Large intestine (tissue), 3 donors: ENCODE measurements around the gene KDM4F. TPM values are rescaled to one million over a fixed set of nuclear protein-coding genes. Genes with fewer than 3 reads are reported as not detected.
"Not testable (repeated sequence)": the region's sequence is repeated elsewhere in the genome, so short reads cannot be mapped to it uniquely, and the experiment has no call there.

ENCODE experiments used
- DNase-seq, 2 donors: peaks; one replicate each; pipeline versions ENCODE4 v3.0.0 to v3.0.0-alpha.2; 2013
- H3K27ac ChIP-seq: one replicate; pipeline ENCODE4 v1.5.1; 2013; ENCODE audit warnings: low read length
- H3K27me3 ChIP-seq: 2 replicates; pipeline ENCODE4 v1.6.1; 2013; ENCODE audit warnings: low read length; ENCODE audit not compliant: control insufficient read depth, insufficient read depth
- H3K36me3 ChIP-seq: 2 replicates; pipeline ENCODE4 v1.6.1; 2013; ENCODE audit warnings: low read length; ENCODE audit not compliant: control insufficient read depth, insufficient read depth
- H3K4me1 ChIP-seq: one replicate; pipeline ENCODE4 v1.6.1; 2013; ENCODE audit warnings: low read length; ENCODE audit not compliant: control insufficient read depth, insufficient read depth
- H3K4me3 ChIP-seq: one replicate; pipeline ENCODE4 v1.5.1; 2013; ENCODE audit warnings: low read length
- H3K9me3 ChIP-seq: one replicate; pipeline ENCODE4 v1.6.1; 2013; ENCODE audit warnings: mild to moderate bottlenecking, low read depth, low read length, moderate library complexity; ENCODE audit not compliant: control insufficient read depth
- WGBS: methylation state at CpG from one replicate; pipeline ENCODE4 v1.1.5; 2013; ENCODE audit warnings: low lambda C conversion rate; ENCODE audit not compliant: insufficient coverage; 5-methylcytosine and 5-hydroxymethylcytosine counted together
- polyA plus RNA-seq: library from polyadenylated mRNA; unstranded; fragments of 120-200 nt; gene quantifications from one replicate; pipeline ENCODE4 v1.2.1, GENCODE V29; 2013

Gene KDM4F
- polyA plus RNA-seq, 1 donor: not detected

DNA sequence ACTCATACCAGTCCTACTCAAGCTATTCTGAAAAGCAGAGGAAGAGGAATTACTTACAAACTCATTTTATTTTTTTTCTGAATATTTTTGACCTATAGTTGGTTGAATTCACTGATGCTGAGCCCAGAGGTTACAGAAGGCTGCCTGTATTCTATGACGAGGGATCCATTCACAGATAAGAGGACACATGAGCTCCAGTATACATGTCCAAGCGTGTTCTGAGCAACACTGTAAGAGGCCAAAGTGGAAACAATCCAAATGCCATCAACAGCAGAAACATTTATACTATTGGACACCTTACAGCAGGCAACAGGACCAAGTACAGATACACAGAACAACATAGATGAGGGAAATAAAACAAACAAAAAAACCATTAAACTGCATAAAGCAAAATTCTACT is 13.9 kb upstream of the KDM4F start:
- Histone ChIP-seq H3K4me3 (no peak overlapping the region), H3K36me3 (no peaks in the 10 kb centered on the region), H3K9me3 (peaks cover 6% of the 10 kb centered on the region), H3K4me1 (no peaks in the 10 kb centered on the region), H3K27ac (no peak overlapping the region), H3K27me3 (peaks cover 4% of the 10 kb centered on the region)
- DNase-seq: no peak
- WGBS: no CpG with 5 or more reads among the region's 2 CpGs

- not testable (repeated sequence) for H3K27ac ChIP-seq, H3K27me3 ChIP-seq, H3K4me1 ChIP-seq, H3K9me3 ChIP-seq, H3K36me3 ChIP-seq
- H3K4me3 ChIP-seq: peak overlapping the region; percentile 32
- DNase-seq: peak in 1 of 2 donors; percentile 38
- no CpG with 5 or more reads among the region's 71 CpGs for WGBS
Measured at GRCh38 chr11:95037356-95038035, 11.7 kb upstream of the KDM4F start.

DNA sequence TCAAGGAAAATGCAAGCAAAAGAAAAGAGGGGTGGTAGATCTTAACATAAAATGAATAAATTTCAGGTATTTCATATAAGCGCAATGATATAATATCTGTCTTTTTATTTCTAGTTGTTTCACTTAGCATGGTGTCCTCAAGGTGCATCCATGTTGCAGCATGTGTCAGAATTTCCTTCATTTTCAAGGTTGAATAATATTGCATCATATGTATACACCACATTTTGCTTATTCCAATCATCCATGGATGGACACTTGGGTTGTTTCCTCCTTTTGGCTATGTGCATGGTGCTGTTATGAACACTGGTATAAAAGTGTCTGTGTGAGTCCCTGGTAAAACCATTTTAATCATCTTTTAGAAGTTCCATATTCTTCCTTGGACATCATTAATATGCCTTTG is 7.0 kb upstream of the KDM4F start:
- DNase-seq: no peak
- WGBS: no CpG with 5 or more reads among the region's 1 CpG
- no peaks in the 10 kb centered on the region for H3K4me1 ChIP-seq

GRCh38 chr11:95042906-95043305 is 6.3 kb upstream of the KDM4F start:
- no peak overlapping the region for H3K4me3 ChIP-seq
- DNase-seq: no peak
- WGBS: no CpG with 5 or more reads among the region's 3 CpGs
- peaks cover under 1% of the 10 kb centered on the region for H3K9me3 ChIP-seq
- no peak overlapping the region for H3K27ac ChIP-seq
- no peaks in the 10 kb centered on the region for H3K4me1 ChIP-seq
- peaks cover 3% of the 10 kb centered on the region for H3K27me3 ChIP-seq
- H3K36me3 ChIP-seq: no peaks in the 10 kb centered on the region

More for the DNA sequence above, 7.0 kb upstream of the KDM4F start:
- H3K36me3 ChIP-seq: no peaks in the 10 kb centered on the region
- H3K27ac ChIP-seq: no peak overlapping the region
- H3K9me3 ChIP-seq: peaks cover 6% of the 10 kb centered on the region
- no peak overlapping the region for H3K4me3 ChIP-seq
- H3K27me3 ChIP-seq: peaks cover 4% of the 10 kb centered on the region

GRCh38 chr11:95044010-95044409 is 5.2 kb upstream of the KDM4F start:
- Histone ChIP-seq H3K27me3 (no peaks in the 10 kb centered on the region), H3K27ac (no peak overlapping the region), H3K9me3 (no peaks in the 10 kb centered on the region), H3K4me1 (no peaks in the 10 kb centered on the region), H3K36me3 (no peaks in the 10 kb centered on the region), H3K4me3 (no peak overlapping the region)
- no CpG with 5 or more reads among the region's 4 CpGs for whole genome bisulfite sequencing
- DNase-seq: no peak

DNA sequence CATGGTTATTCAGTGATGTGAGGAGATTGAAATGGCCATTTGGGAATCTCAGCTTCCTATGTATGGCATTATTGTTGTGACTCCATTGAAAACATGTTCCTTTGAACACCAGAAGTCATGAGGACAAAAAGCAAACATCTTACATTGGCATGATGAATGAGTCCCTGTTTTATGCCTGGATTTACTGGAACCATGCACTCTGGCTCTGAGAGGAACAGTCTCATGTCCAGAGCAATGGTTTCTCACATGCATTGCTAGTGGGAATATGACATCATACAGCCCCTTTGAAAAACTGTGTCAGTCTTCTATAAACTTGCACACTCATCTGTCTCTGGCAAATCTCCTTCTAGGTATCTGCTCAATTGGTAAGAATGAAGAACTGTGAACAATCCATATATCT is 3.4 kb upstream of the KDM4F start:
- Histone ChIP-seq H3K27ac (no peak overlapping the region), H3K27me3 (no peaks in the 10 kb centered on the region), H3K9me3 (peaks cover 7% of the 10 kb centered on the region), H3K36me3 (no peaks in the 10 kb centered on the region), H3K4me1 (no peaks in the 10 kb centered on the region), H3K4me3 (no peak overlapping the region)
- DNase-seq: no peak

- H3K27ac ChIP-seq: no peak overlapping the region
Measured at GRCh38 chr11:95050595-95051202, 1.5 kb downstream of the KDM4F start.

GRCh38 chr11:95054356-95054755 is 5.1 kb downstream of the KDM4F start:
- H3K27me3 ChIP-seq: no peaks in the 10 kb centered on the region

More at GRCh38 chr11:95050595-95051202, 1.5 kb downstream of the KDM4F start:
- DNase-seq: no peak
- WGBS: no CpG with 5 or more reads among the region's 22 CpGs
- peaks cover 11% of the 10 kb centered on the region for H3K4me1 ChIP-seq
- no peaks in the 10 kb centered on the region for H3K36me3 ChIP-seq
- no peaks in the 10 kb centered on the region for H3K27me3 ChIP-seq
- peaks cover 9% of the 10 kb centered on the region for H3K9me3 ChIP-seq
- H3K4me3 ChIP-seq: no peak overlapping the region

GRCh38 chr11:95055283-95055897 is 6.2 kb downstream of the KDM4F start:
- no peak for DNase-seq

More at GRCh38 chr11:95054356-95054755, 5.1 kb downstream of the KDM4F start:
- H3K36me3 ChIP-seq: no peaks in the 10 kb centered on the region
- peak; percentile 21 to 70 for DNase-seq
- H3K4me3 ChIP-seq: no peak overlapping the region
- peaks cover 11% of the 10 kb centered on the region for H3K4me1 ChIP-seq
- no peak overlapping the region for H3K27ac ChIP-seq
- 67% methylated on average over 1 of the region's 2 CpGs for WGBS
- peaks cover 9% of the 10 kb centered on the region for H3K9me3 ChIP-seq

DNA sequence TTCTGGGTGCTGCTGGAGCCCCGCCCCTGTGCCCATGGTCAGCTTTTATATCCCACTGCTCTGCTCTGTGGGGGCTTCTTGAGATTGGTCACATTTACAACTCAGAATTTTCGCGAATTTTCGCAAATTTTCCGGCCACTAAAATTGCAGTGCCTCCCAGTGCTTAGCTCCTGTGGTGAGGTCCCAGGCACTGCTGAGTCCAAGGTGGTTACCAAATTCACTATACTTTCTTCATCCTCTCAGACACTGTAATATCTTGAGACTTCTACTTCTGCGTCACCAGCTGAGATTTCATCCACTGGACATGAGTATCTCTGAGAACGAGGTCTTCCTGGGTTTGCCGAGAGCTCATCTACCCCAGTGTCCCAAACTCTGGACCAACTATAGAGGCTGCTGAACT is 8.7 kb downstream of the KDM4F start:
- Histone ChIP-seq H3K4me1 (peaks cover 11% of the 10 kb centered on the region), H3K36me3 (no peaks in the 10 kb centered on the region), H3K27me3 (no peaks in the 10 kb centered on the region), H3K27ac (no peak overlapping the region), H3K9me3 (peaks cover 2% of the 10 kb centered on the region), H3K4me3 (no peak overlapping the region)
- no CpG with 5 or more reads among the region's 8 CpGs for WGBS
- DNase-seq: no peak

More at GRCh38 chr11:95055283-95055897, 6.2 kb downstream of the KDM4F start:
- WGBS: no CpG with 5 or more reads among the region's 2 CpGs
- H3K4me1 ChIP-seq: peaks cover 11% of the 10 kb centered on the region
- H3K27ac ChIP-seq: no peak overlapping the region
- peaks cover 6% of the 10 kb centered on the region for H3K9me3 ChIP-seq
- no peak overlapping the region for H3K4me3 ChIP-seq
- no peaks in the 10 kb centered on the region for H3K27me3 ChIP-seq
- no peaks in the 10 kb centered on the region for H3K36me3 ChIP-seq
